Peyer's patch (tissue), 4 donors: ENCODE data around the gene PARL.

Experiments
- POLR2A ChIP-seq, 2 donors: fragments of 450-650 bp; IDR thresholded peaks; one replicate each; pipeline ENCODE4 v1.5.1; 2017; ENCODE audit warnings: antibody characterized with exemption in 2 of 2, mild to moderate bottlenecking in 2 of 2, moderate library complexity in 2 of 2
- TF ChIP-seq, protein P1 (sequence below), 6 experiments: fragments of 450-650 bp in 4 of 6; fragments of 200-600 bp in 2 of 6; sonication (generic) in 1 of 6; IDR thresholded peaks; one replicate each; pipeline ENCODE4 v1.5.1; 2017 to 2019; ENCODE audit warnings: antibody characterized with exemption in 6 of 6, mild to moderate bottlenecking in 3 of 6, moderate library complexity in 1 of 6

- TF ChIP-seq, protein P1, sequence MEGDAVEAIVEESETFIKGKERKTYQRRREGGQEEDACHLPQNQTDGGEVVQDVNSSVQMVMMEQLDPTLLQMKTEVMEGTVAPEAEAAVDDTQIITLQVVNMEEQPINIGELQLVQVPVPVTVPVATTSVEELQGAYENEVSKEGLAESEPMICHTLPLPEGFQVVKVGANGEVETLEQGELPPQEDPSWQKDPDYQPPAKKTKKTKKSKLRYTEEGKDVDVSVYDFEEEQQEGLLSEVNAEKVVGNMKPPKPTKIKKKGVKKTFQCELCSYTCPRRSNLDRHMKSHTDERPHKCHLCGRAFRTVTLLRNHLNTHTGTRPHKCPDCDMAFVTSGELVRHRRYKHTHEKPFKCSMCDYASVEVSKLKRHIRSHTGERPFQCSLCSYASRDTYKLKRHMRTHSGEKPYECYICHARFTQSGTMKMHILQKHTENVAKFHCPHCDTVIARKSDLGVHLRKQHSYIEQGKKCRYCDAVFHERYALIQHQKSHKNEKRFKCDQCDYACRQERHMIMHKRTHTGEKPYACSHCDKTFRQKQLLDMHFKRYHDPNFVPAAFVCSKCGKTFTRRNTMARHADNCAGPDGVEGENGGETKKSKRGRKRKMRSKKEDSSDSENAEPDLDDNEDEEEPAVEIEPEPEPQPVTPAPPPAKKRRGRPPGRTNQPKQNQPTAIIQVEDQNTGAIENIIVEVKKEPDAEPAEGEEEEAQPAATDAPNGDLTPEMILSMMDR (IDR thresholded peaks at IDR 0.05), result no peak
- TF ChIP-seq POLR2A (IDR thresholded peaks at IDR 0.05), result no peak
Measured at GRCh38 chr3:183826448-183827250, 58.0 kb downstream of the PARL start.
